GM11168 (cell line): ENCODE results near the gene TOM1L1.
"Not testable (repeated sequence)": the region's sequence is repeated elsewhere in the genome, so short reads cannot be mapped to it uniquely, and the experiment has no call there.

Experiments
- in situ Hi-C: fragments of 300-500 bp; cut with MboI; formaldehyde crosslinking; loops from one replicate; pipeline ENCODE4 v1.12.0; 2022; ENCODE audit warnings: low sequenced_read_pairs; ENCODE audit not compliant: unreplicated experiment

Gene TOM1L1, protein sequence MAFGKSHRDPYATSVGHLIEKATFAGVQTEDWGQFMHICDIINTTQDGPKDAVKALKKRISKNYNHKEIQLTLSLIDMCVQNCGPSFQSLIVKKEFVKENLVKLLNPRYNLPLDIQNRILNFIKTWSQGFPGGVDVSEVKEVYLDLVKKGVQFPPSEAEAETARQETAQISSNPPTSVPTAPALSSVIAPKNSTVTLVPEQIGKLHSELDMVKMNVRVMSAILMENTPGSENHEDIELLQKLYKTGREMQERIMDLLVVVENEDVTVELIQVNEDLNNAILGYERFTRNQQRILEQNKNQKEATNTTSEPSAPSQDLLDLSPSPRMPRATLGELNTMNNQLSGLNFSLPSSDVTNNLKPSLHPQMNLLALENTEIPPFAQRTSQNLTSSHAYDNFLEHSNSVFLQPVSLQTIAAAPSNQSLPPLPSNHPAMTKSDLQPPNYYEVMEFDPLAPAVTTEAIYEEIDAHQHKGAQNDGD

DNA sequence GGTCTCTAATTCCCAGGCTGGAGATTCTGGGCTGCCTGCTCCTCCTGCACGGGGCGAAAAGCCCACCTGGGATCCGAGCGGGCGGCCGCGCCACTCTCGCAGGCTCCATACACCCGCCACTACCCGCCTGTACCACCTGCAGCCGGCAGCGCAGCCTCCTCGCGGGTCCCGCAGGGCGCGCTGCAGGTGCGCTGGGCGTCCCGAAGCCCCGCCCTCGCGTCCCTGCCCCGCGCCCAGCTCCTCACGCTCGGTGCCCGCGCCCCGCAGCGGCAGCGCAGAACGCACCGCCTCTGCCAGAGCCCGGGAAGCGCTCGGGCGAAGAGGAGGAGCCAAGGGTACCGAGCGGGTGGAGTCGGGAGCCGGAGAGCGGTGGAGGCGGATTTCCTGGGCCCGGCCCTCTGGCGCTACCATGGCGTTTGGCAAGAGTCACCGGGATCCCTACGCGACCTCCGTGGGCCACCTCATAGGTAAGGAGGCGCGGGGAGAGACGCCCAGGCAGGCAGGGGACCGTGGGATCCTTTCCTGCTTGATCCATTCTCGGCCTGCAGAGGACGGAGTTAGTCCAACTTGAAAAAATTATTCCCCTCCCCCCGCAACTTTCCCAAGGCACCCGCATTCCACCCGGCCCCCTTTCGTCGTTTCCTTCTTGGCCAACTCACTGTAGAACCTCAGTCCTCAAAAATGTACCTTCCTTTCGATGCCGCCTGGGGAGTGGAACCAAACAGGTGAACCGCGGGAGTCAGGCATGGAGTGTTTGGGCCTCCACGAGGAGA, at the start of gene TOM1L1:
Gene TOM1L1 (plus strand): TSS at position 396 of the 773 bp plus-strand sequence. CDS start 14 bp downstream, at position 410.
- in situ Hi-C loops: no loop called here

DNA sequence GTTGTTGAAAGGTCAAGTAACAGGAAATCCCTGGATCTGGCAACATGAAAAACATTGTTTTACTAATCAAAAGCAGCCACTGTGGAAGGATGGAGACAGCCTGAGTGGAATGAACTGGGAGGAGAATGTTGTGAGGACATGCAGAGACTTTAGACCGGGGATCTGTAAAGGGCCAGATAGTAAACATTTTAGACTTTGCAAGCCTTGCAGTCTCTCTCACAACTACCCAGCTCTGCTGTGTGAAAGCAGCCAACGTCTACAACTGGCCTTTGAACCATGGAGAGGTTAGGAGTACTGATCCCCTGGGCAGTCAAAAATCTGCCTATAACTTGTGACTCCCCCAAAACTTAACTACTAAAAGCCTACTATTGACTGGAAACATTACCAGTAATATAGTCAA, 41.5 kb upstream of the TOM1L1 start:
- in situ Hi-C loops: no loop called here

DNA sequence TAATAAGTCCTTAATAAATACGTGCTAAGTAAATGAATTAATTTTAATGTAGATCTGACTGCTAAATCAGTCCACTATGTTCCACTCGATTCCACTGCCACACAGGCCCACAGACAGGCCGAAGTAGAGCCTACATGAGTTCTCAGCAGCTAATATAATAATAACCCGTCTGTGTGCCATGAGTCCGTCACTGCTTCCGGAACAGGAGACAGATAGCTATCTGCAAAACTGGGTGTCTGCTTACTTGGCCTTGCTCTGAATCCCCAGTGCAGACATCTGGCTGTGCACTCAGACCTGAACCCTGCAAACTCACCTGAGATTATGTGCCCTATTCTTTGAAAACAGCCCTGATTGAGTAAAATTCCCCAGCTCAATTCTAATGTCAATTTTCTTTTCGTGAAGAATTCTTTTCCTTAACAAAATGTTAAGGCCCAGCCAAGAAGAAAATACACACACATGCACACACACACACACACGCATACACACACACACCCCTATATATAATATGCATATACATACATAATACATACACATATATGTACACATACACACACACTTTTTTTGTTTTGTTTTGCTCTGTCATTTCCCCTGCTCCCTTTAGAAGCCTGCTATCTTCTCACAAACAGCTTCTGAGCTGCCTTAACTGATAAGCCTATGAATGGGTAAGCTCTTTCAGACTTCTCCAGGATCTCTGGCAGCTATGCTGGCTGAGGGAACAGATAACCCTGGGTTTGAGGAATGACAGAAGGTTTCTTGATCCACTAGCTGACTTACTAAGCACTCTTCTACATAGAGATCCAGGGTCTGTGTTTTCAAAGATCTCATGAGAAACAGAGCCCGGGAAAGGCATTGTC, 39.8 kb upstream of the TOM1L1 start:
- in situ Hi-C loops: no loop called here

DNA sequence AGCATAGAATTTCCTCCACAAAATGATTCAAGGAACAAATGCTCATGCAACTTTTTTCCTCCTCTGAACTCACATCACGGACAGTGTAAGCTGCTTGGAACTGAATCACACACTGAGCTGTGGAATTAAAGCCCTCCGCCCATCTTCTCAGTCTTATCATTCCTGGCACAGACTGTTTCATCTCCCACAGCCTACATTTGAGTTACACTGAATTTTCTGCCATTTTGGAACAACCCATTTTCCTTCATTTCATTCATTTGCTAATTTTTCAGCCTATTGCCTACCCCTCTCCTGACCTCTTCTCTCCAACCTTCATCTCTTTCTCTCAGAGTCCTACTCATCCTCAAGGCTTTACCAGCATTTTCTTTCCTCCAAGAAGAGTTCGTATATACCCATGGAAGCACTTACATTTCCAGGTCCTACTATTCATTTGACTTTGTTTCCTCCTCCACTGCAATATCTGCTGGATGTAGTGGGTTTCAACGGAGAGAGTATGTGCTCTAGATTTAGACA, 39.1 kb upstream of the TOM1L1 start:
- in situ Hi-C loops: no loop called here

DNA sequence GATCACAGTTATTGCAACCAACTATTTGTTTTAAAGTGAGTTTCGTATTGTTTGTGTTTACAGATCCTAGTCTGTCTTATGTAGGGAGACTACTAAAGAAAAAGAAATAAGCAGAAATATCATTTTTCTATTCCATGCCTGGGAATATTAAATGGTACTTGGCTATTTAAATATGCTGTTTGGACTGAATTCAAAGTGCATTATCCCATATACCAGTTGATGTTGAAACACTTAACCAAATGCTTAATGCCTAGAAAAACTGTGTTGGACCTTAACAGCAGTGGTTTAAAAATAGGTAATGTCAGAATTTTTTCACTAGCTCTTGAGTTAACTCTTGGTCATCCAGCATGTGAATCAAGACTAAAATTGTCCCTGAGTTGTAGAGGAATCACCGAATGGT, 37.5 kb upstream of the TOM1L1 start:
- in situ Hi-C loops: no loop called here

DNA sequence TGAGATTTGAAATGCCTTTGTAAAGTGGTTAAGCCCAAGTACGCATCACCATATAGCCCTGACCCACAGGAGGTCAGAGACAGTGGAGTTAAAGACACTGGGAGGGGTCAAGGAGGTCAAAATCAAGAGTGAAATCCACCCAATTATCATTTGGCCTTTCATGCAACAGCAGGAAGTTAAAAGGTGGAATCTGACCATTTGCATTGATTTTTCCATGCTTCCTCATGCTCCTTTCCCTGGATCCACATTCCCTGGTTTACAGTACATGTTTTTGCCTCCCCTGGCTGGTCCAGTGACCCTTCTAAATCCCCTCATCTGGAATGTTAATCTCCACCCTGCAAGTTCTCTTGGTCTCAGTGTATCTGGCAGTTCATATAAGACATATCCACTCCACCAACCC, 36.6 kb upstream of the TOM1L1 start:
- in situ Hi-C loops: no loop called here

DNA sequence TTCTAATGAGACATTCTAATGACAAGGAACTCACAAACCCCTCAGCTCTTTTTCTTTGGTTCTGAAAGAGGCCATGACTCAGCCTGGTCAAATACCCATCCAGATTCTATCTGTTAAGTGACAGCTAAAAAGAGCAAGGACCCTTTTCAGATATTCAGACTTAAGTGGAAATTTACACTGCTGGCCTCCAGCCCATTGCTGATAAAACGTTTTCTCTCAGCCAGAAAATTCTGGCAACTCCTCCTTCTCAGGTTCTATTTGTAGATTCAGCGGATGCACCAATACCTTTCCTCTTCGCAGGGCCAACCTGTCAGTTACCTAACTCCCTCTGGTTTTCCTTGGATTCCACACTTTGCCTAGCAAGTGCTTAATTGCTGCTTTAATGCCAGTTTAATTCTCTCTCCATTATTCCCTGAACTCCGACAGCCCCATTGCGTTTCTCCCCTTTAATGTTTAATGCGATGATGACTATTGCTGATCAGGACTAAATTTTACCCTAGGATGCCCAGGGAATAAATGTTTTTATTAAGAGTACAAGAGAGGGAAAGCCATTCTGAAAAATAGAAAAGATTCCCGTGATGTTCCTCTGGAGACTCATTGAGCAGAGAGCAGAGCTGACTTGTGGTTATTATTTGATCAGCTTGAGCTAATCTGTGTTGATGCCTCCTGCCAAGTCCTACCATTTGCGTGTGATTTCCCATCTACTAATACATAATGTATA, 35.9 kb upstream of the TOM1L1 start:
- in situ Hi-C loops: no loop called here

DNA sequence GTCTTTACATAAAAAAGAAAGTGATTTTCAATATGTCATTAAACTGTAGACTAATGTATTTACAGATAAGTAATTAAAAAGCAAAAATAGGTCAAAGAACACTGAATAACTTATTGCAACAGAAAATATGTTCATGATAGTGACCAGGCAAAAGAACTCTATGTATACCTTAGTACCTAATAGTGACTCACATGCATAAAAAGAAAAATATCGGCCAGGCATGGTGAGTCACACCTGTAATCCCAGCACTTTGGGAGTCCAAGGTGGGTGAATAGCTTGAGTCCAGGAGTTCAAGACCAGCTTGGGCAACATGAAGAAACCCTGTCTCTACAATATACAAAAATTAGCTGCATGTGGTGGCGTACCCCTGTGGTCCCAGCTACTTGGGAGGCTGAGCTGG, 33.0 kb upstream of the TOM1L1 start:
- in situ Hi-C loops: no loop called here

DNA sequence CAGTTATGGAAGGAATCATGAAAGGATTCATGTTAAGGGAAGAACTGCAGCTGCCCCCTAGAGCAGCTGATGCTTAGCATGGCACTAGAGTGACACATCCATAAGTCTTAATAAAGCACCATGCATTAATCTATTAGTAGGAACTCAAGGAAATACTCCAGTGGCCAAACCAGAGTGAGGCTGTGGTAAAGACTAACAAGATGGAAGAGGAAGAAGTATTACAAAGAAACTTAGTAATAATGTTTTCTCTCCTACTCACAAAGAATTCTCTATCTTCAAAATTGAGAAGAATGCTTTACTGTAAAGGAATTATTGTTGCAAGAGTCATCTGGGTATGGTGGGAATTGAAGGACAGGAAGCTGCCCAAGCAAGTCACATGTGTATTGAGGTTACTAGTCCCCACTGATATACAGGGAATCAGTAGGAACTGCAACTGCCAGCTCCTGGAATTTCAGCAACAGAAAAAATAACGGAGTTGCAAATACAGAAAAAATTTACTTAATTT, 29.9 kb upstream of the TOM1L1 start:
- in situ Hi-C loops: no loop called here

DNA sequence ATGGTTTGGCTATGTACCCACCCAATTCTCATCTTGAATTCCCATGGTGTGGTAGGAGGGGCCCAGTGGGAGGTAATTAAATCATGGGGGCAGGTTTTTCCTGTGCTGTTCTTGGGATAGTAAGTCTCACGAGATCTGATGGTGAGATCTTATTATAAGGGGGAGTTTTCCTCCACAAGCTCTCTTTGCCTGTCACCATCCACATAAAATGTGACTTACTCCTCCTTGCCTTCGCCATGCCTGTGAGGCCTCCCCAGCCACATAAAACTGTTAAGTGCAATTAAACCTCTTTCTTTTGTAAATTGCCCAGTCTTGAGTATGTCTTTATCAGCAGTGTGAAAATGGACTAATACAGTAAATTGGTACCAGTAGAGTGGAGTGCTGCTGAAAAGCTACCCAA, 24.7 kb upstream of the TOM1L1 start:
- in situ Hi-C loops: not testable (repeated sequence)

DNA sequence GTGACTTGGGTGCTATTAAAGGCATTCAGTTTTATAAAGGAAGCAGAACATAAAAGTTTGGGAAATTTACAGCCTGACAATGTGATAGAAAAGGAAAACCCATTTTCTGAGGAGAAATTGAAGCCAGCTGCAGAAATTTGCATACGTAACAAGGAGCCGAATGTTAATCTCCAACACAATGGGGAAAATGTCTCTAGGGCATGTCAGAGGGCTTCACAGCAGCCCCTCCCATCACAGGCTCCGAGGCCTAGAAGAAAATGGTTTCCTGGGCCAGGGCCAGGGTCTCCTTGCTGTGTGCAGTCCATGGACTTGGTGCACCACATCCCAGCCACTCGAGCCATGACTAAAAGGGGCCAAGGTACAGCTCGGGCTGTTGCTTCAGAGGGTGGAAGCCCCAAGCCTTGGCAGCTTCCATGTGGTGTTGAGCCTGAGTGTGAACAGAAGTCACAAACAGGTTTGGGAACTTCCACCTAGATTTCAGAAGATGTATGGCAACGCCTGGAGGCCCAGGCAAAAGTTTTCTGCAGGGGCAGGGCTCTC, 23.9 kb upstream of the TOM1L1 start:
- in situ Hi-C loops: no loop called here

DNA sequence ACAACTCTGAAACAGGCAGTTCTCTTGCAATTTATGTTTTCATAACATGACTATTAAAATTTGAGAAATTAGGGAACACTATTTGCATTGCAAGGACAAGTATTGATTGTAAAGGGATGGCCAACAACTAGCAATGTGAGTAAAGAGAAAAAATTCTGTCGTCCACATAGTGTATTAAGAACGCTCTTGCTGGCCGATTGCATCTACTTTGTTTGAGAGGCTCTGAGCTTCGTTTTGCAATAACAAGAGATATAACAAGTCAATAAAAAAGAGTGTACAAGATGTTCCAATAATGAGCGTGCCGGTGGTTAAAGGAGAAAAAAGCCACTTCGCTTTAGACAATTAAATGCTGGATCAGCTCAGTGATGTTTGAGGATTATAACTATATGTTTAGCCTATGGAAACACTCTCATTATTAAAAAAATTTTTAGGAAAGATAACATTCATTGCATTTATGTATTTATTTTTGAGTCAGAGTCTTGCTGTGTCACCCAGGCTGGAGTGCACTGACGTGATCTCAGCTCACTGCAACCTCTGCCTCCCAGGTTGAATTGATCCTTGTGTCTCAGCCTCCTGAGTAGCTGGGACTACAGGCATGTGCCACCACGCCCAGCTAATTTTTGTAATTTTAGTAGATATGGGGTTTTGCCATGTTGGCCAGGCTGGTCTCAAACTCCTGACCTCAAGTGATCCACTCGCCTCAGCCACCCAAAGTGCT, 19.2 kb upstream of the TOM1L1 start:
- in situ Hi-C loops: no loop called here

DNA sequence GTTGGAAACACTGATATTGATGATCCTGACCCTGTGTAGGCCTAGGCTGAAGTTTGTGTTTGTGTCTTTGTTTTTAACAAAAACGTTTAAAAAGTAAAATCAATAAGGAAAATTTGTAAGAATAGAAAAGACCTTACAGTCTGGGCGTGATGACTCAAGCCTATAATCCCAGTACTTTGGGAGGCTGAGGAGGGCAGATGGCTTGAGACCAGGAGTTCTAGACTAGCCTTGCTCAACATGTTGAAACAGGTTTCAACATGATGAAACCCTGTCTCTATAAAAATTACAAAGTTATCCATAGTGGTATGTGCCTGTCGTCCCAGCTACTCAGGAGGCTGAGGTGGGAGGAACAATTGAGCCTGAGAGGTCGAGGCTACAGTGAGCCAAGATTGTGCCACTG, 18.3 kb upstream of the TOM1L1 start:
- in situ Hi-C loops: no loop called here

DNA sequence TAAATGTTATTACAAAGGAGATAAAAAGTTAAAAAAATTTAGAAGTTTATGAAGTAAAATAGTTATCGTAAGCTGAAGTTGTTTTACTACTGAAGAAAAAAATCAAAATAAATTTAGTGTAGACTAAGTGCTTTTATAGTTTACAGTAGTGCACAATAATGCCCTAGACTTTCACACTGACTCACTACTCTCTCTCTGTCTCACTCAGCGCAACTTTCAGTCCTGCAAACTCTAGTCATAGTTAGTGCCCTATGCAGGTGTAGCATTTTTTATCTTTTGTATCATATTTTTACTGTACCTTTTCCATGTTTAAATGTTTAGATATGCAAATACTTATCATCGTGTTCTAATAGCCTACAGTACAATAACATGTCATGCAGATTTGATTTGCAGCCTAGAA, 17.7 kb upstream of the TOM1L1 start:
- in situ Hi-C loops: no loop called here

DNA sequence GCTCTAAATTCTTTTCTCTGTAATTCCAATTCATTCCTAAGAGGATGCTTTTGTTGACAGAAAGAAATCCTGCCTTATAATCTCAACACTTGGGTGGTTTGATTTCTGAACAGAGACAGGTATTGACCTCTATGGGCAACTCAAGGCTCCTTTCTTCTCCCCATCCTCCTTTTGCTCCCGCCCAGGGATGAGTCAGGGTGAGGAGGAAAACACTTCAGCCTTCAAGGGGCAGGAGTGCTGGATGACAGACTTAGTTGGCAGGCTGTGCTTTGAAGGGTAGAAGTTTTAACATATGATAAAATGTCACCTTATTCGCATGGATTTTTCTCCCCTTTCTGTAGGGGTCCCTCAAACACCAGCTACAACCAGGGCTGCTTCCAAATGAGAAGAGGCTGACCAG, 16.7 kb upstream of the TOM1L1 start:
- in situ Hi-C loops: no loop called here

DNA sequence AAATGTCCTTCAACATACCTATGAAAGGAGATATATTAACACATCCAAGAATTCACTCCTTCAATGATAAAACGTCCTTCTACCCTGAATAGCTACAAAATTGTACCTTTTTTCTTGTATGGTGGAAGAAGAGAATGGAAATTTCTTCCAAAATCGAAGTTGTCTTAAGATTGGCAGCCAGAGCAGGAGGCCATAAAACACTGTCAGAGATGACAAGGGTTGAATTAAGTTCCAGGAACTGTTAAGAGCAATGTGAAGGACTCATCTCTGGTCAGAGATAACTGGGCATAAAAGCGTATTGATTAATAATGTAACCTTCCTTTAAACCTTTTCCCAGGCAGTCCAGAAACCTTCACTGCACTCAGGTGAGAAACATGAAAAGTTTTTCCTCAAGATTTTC, 12.9 kb upstream of the TOM1L1 start:
- in situ Hi-C loops: no loop called here

DNA sequence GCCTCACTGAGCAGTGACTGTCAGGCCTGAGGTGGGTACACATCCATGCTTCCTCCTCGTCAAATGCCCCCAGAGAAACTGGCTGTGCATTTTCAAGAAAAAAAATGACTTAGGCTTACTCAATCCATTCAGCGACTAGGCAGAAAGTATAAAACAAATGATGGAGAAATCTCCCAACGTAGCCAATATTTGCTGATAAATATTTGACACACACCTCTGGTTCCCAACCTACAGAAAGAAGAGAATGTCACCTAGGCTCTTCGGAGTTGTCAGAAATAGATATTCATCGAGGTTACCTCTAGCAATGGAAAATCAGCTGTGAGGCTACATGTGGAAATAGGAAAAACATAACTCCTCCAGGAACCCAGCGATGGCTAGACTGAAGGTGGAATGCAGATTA, 12.4 kb upstream of the TOM1L1 start:
- in situ Hi-C loops: no loop called here

DNA sequence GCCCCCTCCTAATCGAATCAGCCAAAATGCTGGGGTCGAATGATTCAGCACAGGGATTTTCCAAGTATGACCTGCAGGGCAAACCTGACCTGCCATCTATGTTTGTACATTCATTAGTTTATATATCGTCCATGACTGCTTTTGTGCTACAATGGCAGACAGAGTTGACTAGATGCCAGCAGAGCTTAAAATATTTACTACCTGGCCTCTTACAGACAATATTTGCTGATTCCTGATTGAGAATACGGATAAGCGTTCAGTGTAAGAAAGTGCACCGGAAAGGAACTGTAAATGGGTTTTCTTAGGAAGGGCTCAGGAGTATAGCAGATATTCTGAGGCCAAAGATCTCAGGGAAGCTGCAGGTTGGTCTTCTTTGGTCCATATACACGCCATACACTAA, 11.7 kb upstream of the TOM1L1 start:
- in situ Hi-C loops: no loop called here
